GM21515 (cell line): ENCODE data around the gene SF3B6.
"Not testable (repeated sequence)": the region's sequence is repeated elsewhere in the genome, so short reads cannot be mapped to it uniquely, and the experiment has no call there.

Source experiments
- ATAC-seq: cut with Tn5 transposase; IDR thresholded peaks from one replicate; pipeline ENCODE4 v1.9.1; 2021; ENCODE audit not compliant: unreplicated experiment

Gene SF3B6

GRCh38 chr2:24095171-24095677 lies 19.1 kb upstream of the SF3B6 start:
- ATAC-seq, result not testable (repeated sequence)

GRCh38 chr2:24093270-24093669 lies 17.1 kb upstream of the SF3B6 start:
- ATAC-seq, result not testable (repeated sequence)

DNA sequence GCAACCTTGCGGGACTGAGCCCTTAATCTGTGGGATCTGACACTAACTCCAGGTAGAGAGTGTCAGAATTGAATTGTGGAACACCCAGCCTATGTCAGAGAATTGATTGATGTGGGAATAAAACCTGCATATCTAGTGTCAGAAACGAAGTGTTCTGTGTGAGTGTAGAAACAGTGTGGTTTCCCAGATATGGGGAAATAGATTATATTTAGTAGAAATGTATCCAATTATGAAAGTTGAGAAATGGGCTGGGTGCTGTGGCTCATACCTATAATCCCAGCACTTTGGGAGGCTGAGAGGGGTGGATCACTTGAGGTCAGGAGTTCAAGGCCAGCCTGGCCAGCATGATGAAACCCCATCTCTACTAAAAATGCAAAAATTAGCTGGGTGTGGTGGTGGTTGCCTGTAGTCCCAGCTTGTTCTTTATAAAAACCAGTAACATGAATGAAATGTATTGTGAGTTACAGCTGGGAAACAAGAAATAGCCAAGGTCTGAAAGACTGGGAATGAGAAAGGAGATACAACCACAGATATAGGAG lies 12.8 kb upstream of the SF3B6 start:
- ATAC-seq, result no peak

- no peak for ATAC-seq
Measured at GRCh38 chr2:24087032-24087431, 10.9 kb upstream of the SF3B6 start.

DNA sequence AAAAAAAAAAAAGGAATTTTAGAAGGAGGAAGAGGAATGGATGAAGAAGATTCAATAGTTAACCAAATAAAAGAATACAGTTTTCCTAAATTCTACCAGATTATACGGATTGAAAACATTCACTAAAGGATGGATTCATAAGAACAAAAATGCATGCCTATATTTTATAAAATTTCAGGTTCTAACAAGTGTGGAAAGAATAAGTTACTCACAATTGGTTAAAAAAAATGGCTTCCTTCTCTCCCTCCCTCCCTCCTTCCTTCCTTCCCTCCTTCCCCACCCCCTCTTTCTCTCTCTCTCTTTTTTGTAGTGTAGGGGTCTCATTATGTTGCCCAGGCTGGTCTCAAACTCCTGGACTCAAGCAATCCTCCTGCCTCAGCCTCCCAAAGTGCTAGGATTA lies 10.1 kb upstream of the SF3B6 start:
- no peak for ATAC-seq

GRCh38 chr2:24085200-24085489 lies 9.0 kb upstream of the SF3B6 start:
- no peak for ATAC-seq

DNA sequence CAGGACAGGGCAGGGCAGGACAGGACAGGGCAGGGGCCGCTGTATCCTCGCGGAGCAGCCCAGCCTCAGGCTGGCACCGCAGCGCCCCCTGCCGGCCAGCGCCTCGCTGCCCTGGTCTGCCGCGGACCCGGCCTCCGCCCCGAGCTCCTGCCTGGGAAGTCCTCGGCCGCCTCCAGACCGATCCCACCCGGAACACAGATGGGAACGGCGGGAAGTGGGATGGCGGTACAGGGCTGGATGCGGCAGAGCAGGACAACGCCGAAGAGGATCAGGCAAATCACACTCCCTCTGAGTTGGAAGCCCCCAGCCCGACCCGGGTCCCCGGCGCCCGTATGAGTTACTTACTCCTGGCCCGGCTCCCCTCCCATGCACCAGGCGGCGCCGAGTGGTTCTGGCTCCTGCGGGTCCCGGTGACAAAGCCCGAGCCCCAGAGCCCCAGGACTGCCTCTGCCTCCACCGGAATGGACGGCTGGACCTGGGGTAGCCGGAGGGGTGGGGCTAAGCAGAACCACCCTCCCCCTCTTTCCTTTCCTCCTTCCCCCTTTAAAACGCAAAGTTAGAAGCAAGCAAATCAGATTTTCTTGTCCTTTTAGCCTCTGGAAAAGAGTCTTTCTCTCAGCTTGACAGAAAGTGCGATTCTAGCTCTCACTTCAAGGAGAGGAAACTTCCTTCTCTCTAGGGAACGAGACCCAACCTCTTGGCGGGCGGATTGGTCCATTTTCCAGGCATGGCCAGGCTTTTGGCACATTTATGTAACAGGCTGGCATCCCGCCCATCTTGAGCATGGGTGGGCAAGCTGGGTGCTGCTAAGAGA lies 8.5 kb upstream of the SF3B6 start, which contains the start of gene TP53I3:
Gene TP53I3 (minus strand): TSS at position 449 of the 814 bp plus-strand sequence. CDS start 508 bp downstream, outside the sequence.
- ATAC-seq, result peak; percentile 79

- ATAC-seq, result peak; percentile 80
Measured at GRCh38 chr2:24083567-24084385, 7.7 kb upstream of the SF3B6 start.

DNA sequence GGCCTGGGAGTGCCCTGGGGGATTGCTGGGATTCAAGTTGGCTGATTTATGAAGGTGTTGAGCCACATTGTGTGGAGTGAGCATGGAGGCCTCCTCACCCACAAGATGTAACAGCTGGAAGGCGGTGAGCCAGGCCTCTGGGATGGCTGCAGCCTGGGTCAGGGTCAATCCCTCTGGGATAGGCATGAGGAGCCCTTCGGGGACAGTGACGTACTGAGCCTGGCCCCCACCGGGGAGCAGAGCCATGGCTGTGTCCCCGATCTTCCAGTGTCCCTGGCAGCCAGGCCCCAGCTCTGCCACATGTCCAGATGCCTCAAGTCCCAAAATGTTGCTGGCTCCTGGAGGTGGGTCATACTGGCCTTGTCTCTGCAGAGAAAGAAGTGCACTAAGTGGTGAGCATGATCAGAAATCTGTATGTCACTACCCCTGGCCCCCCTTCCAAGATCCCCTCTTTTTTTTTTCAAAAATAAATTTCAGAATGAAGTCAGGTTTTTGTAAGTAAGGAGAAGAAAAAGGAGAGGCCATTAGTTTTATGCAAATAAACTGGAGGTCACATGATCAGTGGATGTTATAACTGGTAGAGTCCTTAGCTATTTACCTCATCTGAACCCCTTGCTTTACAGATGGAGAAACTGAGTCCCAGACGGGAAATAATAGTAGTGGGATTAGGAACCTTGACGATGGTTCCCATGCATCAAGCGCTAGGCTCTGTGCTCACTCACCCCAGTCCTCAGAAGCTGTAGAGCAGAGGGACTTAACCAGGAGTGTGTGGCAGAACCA lies 6.9 kb upstream of the SF3B6 start:
- ATAC-seq, result no peak

DNA sequence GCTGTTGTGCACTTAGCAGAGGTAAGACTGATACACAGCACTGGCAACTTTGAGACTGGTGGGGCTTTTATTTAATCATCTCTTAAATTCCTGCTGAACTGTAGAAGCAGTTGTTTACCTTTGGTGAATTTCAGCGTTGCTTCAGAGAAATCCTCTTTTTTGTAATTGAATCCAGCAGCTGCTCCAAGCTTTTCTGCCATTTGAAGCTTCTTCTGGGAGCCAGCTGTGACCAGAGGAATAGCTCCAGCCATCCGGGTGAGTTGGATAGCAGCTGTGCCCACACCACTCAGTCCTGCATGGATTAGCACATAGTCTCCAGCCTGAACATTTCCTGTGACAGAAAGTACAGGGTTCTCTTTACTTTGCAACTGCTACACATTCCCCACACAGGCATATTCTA lies 4.6 kb upstream of the SF3B6 start:
- ATAC-seq, result no peak

- no peak for ATAC-seq
Measured at GRCh38 chr2:24077879-24078278, 1.8 kb upstream of the SF3B6 start.

- no peak for ATAC-seq
Measured at GRCh38 chr2:24077535-24077877, 1.4 kb upstream of the SF3B6 start.

- peak; percentile 18 for ATAC-seq
Measured at GRCh38 chr2:24076849-24077534, 866 bp upstream of the SF3B6 start.

- no peak for ATAC-seq
Measured at GRCh38 chr2:24075259-24075658, 867 bp downstream of the SF3B6 start.

- ATAC-seq, result no peak
Measured at GRCh38 chr2:24073816-24074215, 2.3 kb downstream of the SF3B6 start.

DNA sequence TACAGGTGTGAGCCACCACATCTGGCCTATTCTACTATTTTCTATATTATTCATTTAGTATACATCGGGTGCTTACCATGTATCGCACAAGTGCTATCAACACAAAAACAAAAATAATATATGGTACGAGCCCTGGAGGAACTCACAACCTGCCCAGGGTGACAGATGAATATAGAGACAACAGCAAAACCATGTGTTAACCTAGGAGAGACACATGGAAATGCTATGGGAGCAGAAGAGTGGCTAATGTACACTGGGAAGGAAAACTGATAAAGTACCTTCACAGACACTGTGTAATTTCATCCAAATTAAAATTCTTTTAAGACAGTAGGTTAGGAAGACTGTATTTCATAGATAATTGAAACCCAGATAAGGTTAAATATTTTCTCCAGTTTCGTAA lies 3.9 kb downstream of the SF3B6 start:
- no peak for ATAC-seq

DNA sequence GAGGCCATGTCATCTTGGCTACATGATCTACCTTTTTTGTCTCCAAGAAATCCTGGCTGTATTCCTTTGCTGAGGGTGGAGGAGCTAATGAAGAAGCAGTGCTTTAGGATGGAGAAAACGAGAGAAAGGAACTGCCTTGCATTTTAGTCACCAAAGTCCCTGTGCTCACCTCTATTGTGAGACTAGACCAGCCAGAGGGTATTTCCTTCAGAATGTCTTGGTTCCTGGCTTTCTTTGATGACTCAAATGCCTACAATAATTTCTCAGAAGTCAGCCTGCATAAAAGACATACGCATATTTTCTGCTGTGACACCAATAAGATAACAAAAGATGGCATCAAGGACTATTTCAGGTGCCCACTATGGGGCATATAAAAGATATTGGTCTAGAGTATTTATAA lies 10.8 kb downstream of the SF3B6 start:
- no peak for ATAC-seq

DNA sequence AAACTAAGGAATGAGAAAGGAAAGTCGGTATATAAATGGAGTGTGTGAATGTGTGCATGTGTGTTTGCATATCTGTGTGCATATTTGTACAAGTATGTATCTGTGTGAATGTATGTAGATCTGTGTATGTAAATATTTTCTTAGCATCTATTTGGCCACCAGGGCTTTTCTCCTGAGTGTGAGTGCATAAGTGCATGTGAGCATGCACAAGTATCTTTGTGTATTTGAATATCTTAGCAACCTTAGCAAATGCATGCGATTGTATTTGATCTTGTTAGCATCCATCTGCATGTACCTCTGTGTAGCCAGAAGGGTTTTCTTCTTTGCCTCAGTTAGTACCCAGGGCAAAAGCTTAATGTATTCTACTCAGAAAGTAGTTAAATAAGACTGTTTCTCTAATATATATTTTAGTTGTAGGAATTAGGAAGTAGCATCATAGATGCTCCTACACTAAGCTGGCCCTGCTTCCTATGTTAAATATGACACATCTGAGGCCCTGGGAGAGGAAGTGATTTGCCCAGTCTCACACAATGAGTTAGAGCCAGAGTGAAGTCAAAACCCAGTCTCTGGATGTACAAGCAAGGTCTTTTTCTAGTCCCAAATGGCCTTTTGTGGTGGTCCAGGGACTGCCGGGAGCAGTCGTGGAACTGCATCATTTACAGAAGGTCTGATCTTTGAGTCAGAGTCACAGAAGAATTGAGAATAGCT lies 17.4 kb downstream of the SF3B6 start:
- ATAC-seq, result no peak

- ATAC-seq, result no peak
Measured at GRCh38 chr2:24055750-24056149, 20.4 kb downstream of the SF3B6 start.
